K562 (cell line): Measurements from ENCODE around the gene RMC1. TPM values are rescaled to one million over a fixed set of nuclear protein-coding genes. Genes with fewer than 3 reads are reported as not detected.

Experiments used
- ATAC-seq: fragments of 200-7000 bp; cut with Tn5 transposase; 3 replicates; pipeline ENCODE4 v1.9.1; 2020; ENCODE audit warnings: moderate library complexity
- BruUV-seq: library from RNA; stranded (reverse); fragments of 400-500 nt; replicated peaks from 2 replicates; lab custom pipeline; 2021; lab: Mats Ljungman, UMichigan
- CTCF ChIA-PET: fragments of 300-600 bp; formaldehyde crosslinking; extraction: SDS; loops from one replicate; lab custom pipeline; 2021; ENCODE audit warnings: low intra/inter-chr PET ratio; lab: Yijun Ruan, JAX
- POLR2A ChIA-PET: fragments of 300-600, 350-650 bp; sonication (Branson Sonifier 250); formaldehyde crosslinking; extraction: SDS; loops from one replicate; lab custom pipeline; 2021; ENCODE audit warnings: antibody characterized with exemption, inconsistent platforms; lab: Yijun Ruan, JAX
- DNase-seq, 4 experiments: peaks; one replicate each; pipeline versions ENCODE4 v3.0.0 to v3.0.0-alpha.2; 2011 to 2018; ENCODE audit warnings: low spot score in 3 of 4, mixed read lengths in 3 of 4; ENCODE audit errors: extremely low read depth in 1 of 4
- FAIRE-seq: peaks from 2 replicates; lab custom pipeline; 2011; peaks lifted over from hg19 to GRCh38; lab: Jason Lieb, UNC
- H2AFZ ChIP-seq: 2 replicates; pipeline ENCODE4 v1.6.0; 2011; ENCODE audit warnings: low read depth, low read length, control low read depth, inconsistent platforms
- H3K27ac ChIP-seq: fragments of 200-600 bp; 3 replicates; pipeline ENCODE4 v1.8.0; 2011; ENCODE audit warnings: low read depth, mild to moderate bottlenecking, control low read depth, inconsistent platforms, low read length, moderate library complexity, mixed read lengths; ENCODE audit errors: extremely low read depth
- H3K27me3 ChIP-seq, 2 experiments: fragments of 300-600 bp in 1 of 2; 2 replicates in 1 of 2; 3 replicates in 1 of 2; pipeline versions ENCODE4 v1.6.0 to v1.8.0; 2011; ENCODE audit warnings: inconsistent platforms in 2 of 2, low read length in 2 of 2, mild to moderate bottlenecking in 1 of 2, mixed read lengths in 1 of 2, moderate library complexity in 1 of 2; ENCODE audit not compliant: control insufficient read depth in 2 of 2, insufficient read depth in 2 of 2
- H3K36me3 ChIP-seq: fragments of 300-600 bp; 3 replicates; pipeline ENCODE4 v1.8.0; 2011; ENCODE audit warnings: mild to moderate bottlenecking, low read length, inconsistent platforms; ENCODE audit not compliant: control insufficient read depth, insufficient read depth
- H3K4me1 ChIP-seq, 2 experiments: fragments of 200-600 bp in 1 of 2; replicated peaks in 1 of 2; 2 replicates in 1 of 2; 3 replicates in 1 of 2; pipeline versions ENCODE4 v1.5.1 to v1.8.0; 2011; ENCODE audit warnings: inconsistent platforms in 2 of 2, low read length in 2 of 2, mild to moderate bottlenecking in 1 of 2, mixed read lengths in 1 of 2, moderate library complexity in 1 of 2; ENCODE audit not compliant: control insufficient read depth in 2 of 2, insufficient read depth in 2 of 2
- H3K4me2 ChIP-seq: 2 replicates; pipeline ENCODE4 v1.6.1; 2011; ENCODE audit warnings: low read length, control low read depth, inconsistent platforms, mixed read lengths; ENCODE audit not compliant: insufficient read depth
- H3K4me3 ChIP-seq: fragments of 200-600 bp; sonication (generic), shearing (Covaris generic); 2 replicates; pipeline ENCODE4 v1.5.1; 2016; ENCODE audit warnings: control low read depth, inconsistent platforms
- H3K79me2 ChIP-seq: fragments of 200-600 bp; 3 replicates; pipeline ENCODE4 v1.8.0; 2011; ENCODE audit warnings: low read length, inconsistent platforms; ENCODE audit not compliant: control insufficient read depth, insufficient read depth
- H3K9ac ChIP-seq, 2 experiments: 2 replicates each; pipeline versions ENCODE4 v1.6.0 to v1.6.1; 2011; ENCODE audit warnings: low read depth in 2 of 2, low read length in 2 of 2, control low read depth in 1 of 2, inconsistent platforms in 1 of 2, mild to moderate bottlenecking in 1 of 2, mixed read lengths in 1 of 2; ENCODE audit not compliant: insufficient read depth in 1 of 2
- H3K9me1 ChIP-seq: one replicate; pipeline ENCODE4 v1.6.0; 2011; ENCODE audit warnings: inconsistent platforms, mild to moderate bottlenecking, low read length, moderate library complexity; ENCODE audit not compliant: control insufficient read depth, insufficient read depth
- H3K9me3 ChIP-seq: replicated peaks from 2 replicates; pipeline ENCODE4 v1.5.1; 2011; ENCODE audit warnings: low read depth, low read length, inconsistent platforms; ENCODE audit not compliant: control insufficient read depth, insufficient read depth
- H4K20me1 ChIP-seq: replicated peaks from 2 replicates; pipeline ENCODE4 v1.6.1; 2011; ENCODE audit warnings: low read length, inconsistent platforms, mixed read lengths; ENCODE audit not compliant: control insufficient read depth, insufficient read depth
- HIVEP1 ChIP-seq: fragments of 250-450 bp; sonication (Bioruptor Pico); IDR thresholded peaks from 2 replicates; pipeline ENCODE4 v1.4.0; 2020; ENCODE audit warnings: mild to moderate bottlenecking
- KLF6 ChIP-seq: fragments of 250-450 bp; sonication (Bioruptor Pico); IDR thresholded peaks from 2 replicates; pipeline ENCODE4 v1.4.0; 2020; ENCODE audit warnings: mild to moderate bottlenecking, moderate library complexity, borderline replicate concordance
- MCM3 ChIP-seq: fragments of 450-650 bp; IDR thresholded peaks from 2 replicates; pipeline ENCODE4 v1.6.1; 2016
- PTBP1 ChIP-seq: fragments of 200-400 bp; formaldehyde crosslinking; IDR thresholded peaks from 2 replicates; pipeline ENCODE4 v1.6.1; 2017; ENCODE audit warnings: low read depth, low read length
- SMARCA4 ChIP-seq: fragments of 450-650 bp; IDR thresholded peaks from 2 replicates; pipeline ENCODE4 v1.6.1; 2016
- ZBTB7A ChIP-seq: IDR thresholded peaks from 2 replicates; pipeline ENCODE4 v1.6.1; 2011; ENCODE audit warnings: low read depth, mild to moderate bottlenecking, low read length, moderate library complexity, borderline replicate concordance; ENCODE audit not compliant: control insufficient read depth
- ZNF133 ChIP-seq: fragments of 250-450 bp; sonication (Bioruptor Pico); IDR thresholded peaks from 2 replicates; pipeline ENCODE4 v1.4.0; 2020; ENCODE audit warnings: mild to moderate bottlenecking
- ZNF239 ChIP-seq: fragments of 250-450 bp; sonication (Bioruptor Pico); IDR thresholded peaks from 2 replicates; pipeline ENCODE4 v1.4.0; 2020; ENCODE audit warnings: mild to moderate bottlenecking
- ZNF253 ChIP-seq: fragments of 250-450 bp; sonication (Bioruptor Pico); conservative IDR thresholded peaks from 2 replicates; pipeline ENCODE4 v1.6.1; 2021; ENCODE audit warnings: mild to moderate bottlenecking
- ZNF707 ChIP-seq: fragments of 250-450 bp; sonication (Bioruptor Pico); conservative IDR thresholded peaks from 2 replicates; pipeline ENCODE4 v1.8.0; 2022; ENCODE audit warnings: inconsistent platforms, mild to moderate bottlenecking, moderate library complexity
- WGBS: fragments of 100-300 bp; shearing (Covaris generic); methylation state at CpG from one replicate; pipeline ENCODE4 v1.1.6; 2016; ENCODE audit warnings: low coverage, mixed read lengths; ENCODE audit not compliant: insufficient coverage; ENCODE audit errors: missing lambda C conversion rate; 5-methylcytosine and 5-hydroxymethylcytosine counted together
- in situ Hi-C: fragments of 300-500 bp; cut with MboI; formaldehyde crosslinking; loops from 4 replicates; pipeline ENCODE4 v1.15.0; 2018; ENCODE audit warnings: inconsistent platforms, mixed read lengths
- intact Hi-C: fragments of 100-400 bp; cut with micrococcal nuclease; formaldehyde crosslinking; loops from 2 replicates; pipeline ENCODE4 v1.14.2; 2022
- polyA plus RNA-seq, 8 experiments: library from polyadenylated mRNA; depleted of rRNA in 4 of 8; stranded (reverse) in 5 of 8; unstranded in 3 of 8; fragments of >200 nt; fragmentation: Nextera tagmentation in 2 of 8; fragmentation: Illumina TruSeq in 1 of 8; extraction: Ambion mirVana in 2 of 8; extraction: Trizol in 1 of 8; gene quantifications; 2 replicates each; pipeline versions ENCODE4 v1.2.1 to v1.2.3, GENCODE V29; 2011 to 2014; ENCODE audit warnings: inconsistent platforms in 1 of 8, missing spikeins in 1 of 8
- total RNA-seq, 7 experiments: library from RNA; depleted of rRNA in 6 of 7; stranded (reverse); fragments of >200 nt in 6 of 7; fragmentation: Illumina TruSeq in 2 of 7; extraction: Trizol in 2 of 7; gene quantifications; 2 replicates each; pipeline versions ENCODE4 v1.2.1 to v1.2.3, GENCODE V29; 2011 to 2021; ENCODE audit warnings: low replicate concordance in 1 of 7
- TF ChIP-seq, protein P1 (sequence below): fragments of 250-450 bp; sonication (Bioruptor Pico); IDR thresholded peaks from 2 replicates; pipeline ENCODE4 v1.8.0; 2021; ENCODE audit warnings: borderline replicate concordance, mild to moderate bottlenecking, moderate library complexity; ENCODE audit not compliant: poor library complexity, severe bottlenecking
- TF ChIP-seq, protein P2 (sequence below): sonication (generic); formaldehyde crosslinking; IDR thresholded peaks from 2 replicates; pipeline ENCODE4 v1.5.0; 2020; ENCODE audit warnings: missing genetic modification reagents
- TF ChIP-seq, protein P3 (sequence below): sonication (generic); formaldehyde crosslinking; IDR thresholded peaks from 2 replicates; pipeline ENCODE4 v1.8.0; 2022; ENCODE audit warnings: mild to moderate bottlenecking, missing genetic modification reagents, borderline replicate concordance

The RMC1 gene
- total and polyA plus RNA-seq, 9 of the 15 experiments (the other 6 are each of a cell fraction or from before 2014, with no cell fraction given) = 7.5 to 42.4 (median 35.5) TPM

- 54% methylated on average over 5 of the region's 5 CpGs for WGBS
- Histone ChIP-seq H3K27me3 (no peaks in the 10 kb centered on the region), H3K9me3 (no peaks in the 10 kb centered on the region), H3K36me3 (peaks cover 74% of the 10 kb centered on the region), H3K27ac (no peak overlapping the region), H3K4me3 (no peak overlapping the region), H2AFZ (no peak overlapping the region), H3K4me1 (peaks cover 0 to 9% of the 10 kb centered on the region in 2 experiments; a peak in 3 of 5 replicates), H3K4me2 (no peak overlapping the region), H3K9ac (no peak overlapping the region), H3K79me2 (no peaks in the 10 kb centered on the region; the same call in 2 of the 3 replicates), H4K20me1 (no peaks in the 10 kb centered on the region; the same call in 1 of the 2 replicates), H3K9me1 (no peaks in the 10 kb centered on the region)
- ChIA-PET CTCF (no interaction called here), POLR2A (interaction anchor here (1.2 to 2.1 kb wide), 2 partner anchors 9 kb away, joined by 3 to 8 read pairs; no protein-coding TSS in a partner anchor)
- BruUV-seq = no TSS peak
- intact Hi-C loops = no loop called here
- DNase-seq (no peak), ATAC-seq (no peak), FAIRE-seq (no peak)
- TF ChIP-seq ZBTB7A (no peak), SMARCA4 (no peak), ZNF707 (CRISPR knock-in tag) (no peak), ZNF253 (CRISPR knock-in tag) (no peak), HIVEP1 (CRISPR knock-in tag) (no peak), ZNF133 (no peak), PTBP1 (no peak), KLF6 (no peak), ZNF239 (CRISPR knock-in tag) (no peak), MCM3 (no peak)
- TF ChIP-seq, protein P1, sequence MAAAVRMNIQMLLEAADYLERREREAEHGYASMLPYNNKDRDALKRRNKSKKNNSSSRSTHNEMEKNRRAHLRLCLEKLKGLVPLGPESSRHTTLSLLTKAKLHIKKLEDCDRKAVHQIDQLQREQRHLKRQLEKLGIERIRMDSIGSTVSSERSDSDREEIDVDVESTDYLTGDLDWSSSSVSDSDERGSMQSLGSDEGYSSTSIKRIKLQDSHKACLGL (CRISPR knock-in tag) = no peak
- TF ChIP-seq, protein P2, sequence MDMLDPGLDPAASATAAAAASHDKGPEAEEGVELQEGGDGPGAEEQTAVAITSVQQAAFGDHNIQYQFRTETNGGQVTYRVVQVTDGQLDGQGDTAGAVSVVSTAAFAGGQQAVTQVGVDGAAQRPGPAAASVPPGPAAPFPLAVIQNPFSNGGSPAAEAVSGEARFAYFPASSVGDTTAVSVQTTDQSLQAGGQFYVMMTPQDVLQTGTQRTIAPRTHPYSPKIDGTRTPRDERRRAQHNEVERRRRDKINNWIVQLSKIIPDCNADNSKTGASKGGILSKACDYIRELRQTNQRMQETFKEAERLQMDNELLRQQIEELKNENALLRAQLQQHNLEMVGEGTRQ (CRISPR knock-in tag) = no peak
- TF ChIP-seq, protein P3, sequence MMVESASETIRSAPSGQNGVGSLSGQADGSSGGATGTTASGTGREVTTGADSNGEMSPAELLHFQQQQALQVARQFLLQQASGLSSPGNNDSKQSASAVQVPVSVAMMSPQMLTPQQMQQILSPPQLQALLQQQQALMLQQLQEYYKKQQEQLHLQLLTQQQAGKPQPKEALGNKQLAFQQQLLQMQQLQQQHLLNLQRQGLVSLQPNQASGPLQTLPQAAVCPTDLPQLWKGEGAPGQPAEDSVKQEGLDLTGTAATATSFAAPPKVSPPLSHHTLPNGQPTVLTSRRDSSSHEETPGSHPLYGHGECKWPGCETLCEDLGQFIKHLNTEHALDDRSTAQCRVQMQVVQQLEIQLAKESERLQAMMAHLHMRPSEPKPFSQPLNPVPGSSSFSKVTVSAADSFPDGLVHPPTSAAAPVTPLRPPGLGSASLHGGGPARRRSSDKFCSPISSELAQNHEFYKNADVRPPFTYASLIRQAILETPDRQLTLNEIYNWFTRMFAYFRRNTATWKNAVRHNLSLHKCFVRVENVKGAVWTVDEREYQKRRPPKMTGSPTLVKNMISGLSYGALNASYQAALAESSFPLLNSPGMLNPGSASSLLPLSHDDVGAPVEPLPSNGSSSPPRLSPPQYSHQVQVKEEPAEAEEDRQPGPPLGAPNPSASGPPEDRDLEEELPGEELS (CRISPR knock-in tag) = no peak
- in situ Hi-C loops = no loop called here
Measured at GRCh38 chr18:23572570-23572969, 69.3 kb downstream of the RMC1 start.
